ENCODE measurements around the gene SLC6A13. TPM values are rescaled to one million over a fixed set of nuclear protein-coding genes. Genes with fewer than 3 reads are reported as not detected.

SLC6A13 gene
- total and polyA plus RNA-seq, 2 donors (not counting 3 experiments of a cell fraction or from before 2014, with no cell fraction given) = 0.14 TPM; not detected in 1

GRCh38 chr12:229441-230191 lies 33.0 kb downstream of the SLC6A13 start:
- Histone ChIP-seq H2AFZ (ENCODE audit: low read depth, low read length) (no peak overlapping the region), H3K4me2 (ENCODE audit: insufficient read depth, low read length) (no peak overlapping the region), H3K79me2 (ENCODE audit: control insufficient read depth, insufficient read depth, low read length) (no peaks in the 10 kb centered on the region), H3K4me1 (ENCODE audit: control insufficient read depth, extremely low read depth, insufficient read depth, low read length) (no peaks in the 10 kb centered on the region), H3K9me1 (replicated peaks; ENCODE audit: control insufficient read depth, extremely low read depth, insufficient read depth, low read length) (no peaks in the 10 kb centered on the region), H3K9ac (replicated peaks; ENCODE audit: extremely low read depth, insufficient read depth, low read length) (no peak overlapping the region), H3K36me3 (ENCODE audit: control insufficient read depth in 2 of 2, extremely low read depth in 1 of 2, insufficient read depth in 2 of 2, low read length in 2 of 2) (no peaks in the 10 kb centered on the region), H3K9me3 (replicated peaks; ENCODE audit: control insufficient read depth, insufficient read depth, low read length) (no peaks in the 10 kb centered on the region), H4K20me1 (replicated peaks; ENCODE audit: control insufficient read depth, extremely low read depth, insufficient read depth, low read length) (no peaks in the 10 kb centered on the region), H3K27me3 (ENCODE audit: control insufficient read depth in 2 of 2, insufficient read depth in 2 of 2, low read length in 2 of 2) (peaks cover 2 to 3% of the 10 kb centered on the region in 2 experiments), H3K4me3 (replicated peaks in 1 of 3; ENCODE audit: insufficient read depth in 1 of 3, low read depth in 1 of 3, low read length in 3 of 3) (no peak overlapping the region), H3K27ac (ENCODE audit: insufficient read depth, low read depth, low read length) (no peak overlapping the region)
- FAIRE-seq (no peak), DNase-seq (ENCODE audit: low read depth, low spot score) (no peak)
- no TSS peak for BruUV-seq (replicated peaks)
- ChIA-PET POLR2A (no interaction called here), CTCF (no interaction called here)
- intact Hi-C loops (cut with micrococcal nuclease) (no loop called here), dilution Hi-C loops (cut with MboI; ENCODE audit: extremely low pct_ligation_motif_present, low sequenced_read_pairs) (no loop called here)
- no peak for TF ChIP-seq POLR2A (IDR thresholded peaks at IDR 0.05; ENCODE audit: low read depth, low read length)
- TF ChIP-seq FOS (IDR thresholded peaks at IDR 0.05; ENCODE audit: borderline replicate concordance, insufficient read depth, low read length) = no peak
- TF ChIP-seq GATA2 (IDR thresholded peaks at IDR 0.05; ENCODE audit: insufficient read depth, insufficient read length, low read depth, low read length) = no peak
- no peak for TF ChIP-seq POLR2AphosphoS5 (IDR thresholded peaks at IDR 0.05; ENCODE audit: insufficient read depth, low read depth, low read length)
- no peak for TF ChIP-seq MYC (IDR thresholded peaks at IDR 0.05; ENCODE audit: low read depth, low read length)
- TF ChIP-seq, protein P1, sequence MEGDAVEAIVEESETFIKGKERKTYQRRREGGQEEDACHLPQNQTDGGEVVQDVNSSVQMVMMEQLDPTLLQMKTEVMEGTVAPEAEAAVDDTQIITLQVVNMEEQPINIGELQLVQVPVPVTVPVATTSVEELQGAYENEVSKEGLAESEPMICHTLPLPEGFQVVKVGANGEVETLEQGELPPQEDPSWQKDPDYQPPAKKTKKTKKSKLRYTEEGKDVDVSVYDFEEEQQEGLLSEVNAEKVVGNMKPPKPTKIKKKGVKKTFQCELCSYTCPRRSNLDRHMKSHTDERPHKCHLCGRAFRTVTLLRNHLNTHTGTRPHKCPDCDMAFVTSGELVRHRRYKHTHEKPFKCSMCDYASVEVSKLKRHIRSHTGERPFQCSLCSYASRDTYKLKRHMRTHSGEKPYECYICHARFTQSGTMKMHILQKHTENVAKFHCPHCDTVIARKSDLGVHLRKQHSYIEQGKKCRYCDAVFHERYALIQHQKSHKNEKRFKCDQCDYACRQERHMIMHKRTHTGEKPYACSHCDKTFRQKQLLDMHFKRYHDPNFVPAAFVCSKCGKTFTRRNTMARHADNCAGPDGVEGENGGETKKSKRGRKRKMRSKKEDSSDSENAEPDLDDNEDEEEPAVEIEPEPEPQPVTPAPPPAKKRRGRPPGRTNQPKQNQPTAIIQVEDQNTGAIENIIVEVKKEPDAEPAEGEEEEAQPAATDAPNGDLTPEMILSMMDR (IDR thresholded peaks at IDR 0.05; ENCODE audit: extremely low read depth in 1 of 2, insufficient read depth in 1 of 2, low read depth in 1 of 2, low read length in 2 of 2) = no peak
- TF ChIP-seq EZH2 (IDR thresholded peaks at IDR 0.05; ENCODE audit: borderline replicate concordance, low read depth, low read length, severe bottlenecking) = no peak

All from endothelial cell of umbilical vein (primary cell).